AG04449 (cell line): ENCODE measurements around the gene EEF2.
"Not testable (repeated sequence)": the region's sequence is repeated elsewhere in the genome, so short reads cannot be mapped to it uniquely, and the experiment has no call there.

Source experiments
- CTCF ChIA-PET: fragments of 350-600 bp; formaldehyde crosslinking; extraction: SDS; loops from one replicate; lab custom pipeline; 2021; ENCODE audit warnings: antibody characterized with exemption; lab: Yijun Ruan, JAX
- POLR2A ChIA-PET: fragments of 400-600, 350-600 bp; formaldehyde crosslinking; extraction: SDS; loops from one replicate; lab custom pipeline; 2020; ENCODE audit warnings: antibody characterized with exemption, inconsistent platforms; lab: Yijun Ruan, JAX
- DNase-seq: peaks from one replicate; pipeline ENCODE4 v3.0.0-alpha.2; 2010; ENCODE audit warnings: low read depth, low spot score
- H3K4me3 ChIP-seq: 2 replicates; pipeline ENCODE4 v1.5.1; 2011; ENCODE audit warnings: low read depth, mild to moderate bottlenecking, control low read depth, low read length
- CTCF ChIP-seq: IDR thresholded peaks from one replicate; pipeline ENCODE4 v1.5.1; 2011; ENCODE audit warnings: mild to moderate bottlenecking, moderate library complexity, low read length, control low read depth, inconsistent platforms; ENCODE audit not compliant: insufficient read depth; ENCODE audit errors: missing control alignments

EEF2 gene

DNA sequence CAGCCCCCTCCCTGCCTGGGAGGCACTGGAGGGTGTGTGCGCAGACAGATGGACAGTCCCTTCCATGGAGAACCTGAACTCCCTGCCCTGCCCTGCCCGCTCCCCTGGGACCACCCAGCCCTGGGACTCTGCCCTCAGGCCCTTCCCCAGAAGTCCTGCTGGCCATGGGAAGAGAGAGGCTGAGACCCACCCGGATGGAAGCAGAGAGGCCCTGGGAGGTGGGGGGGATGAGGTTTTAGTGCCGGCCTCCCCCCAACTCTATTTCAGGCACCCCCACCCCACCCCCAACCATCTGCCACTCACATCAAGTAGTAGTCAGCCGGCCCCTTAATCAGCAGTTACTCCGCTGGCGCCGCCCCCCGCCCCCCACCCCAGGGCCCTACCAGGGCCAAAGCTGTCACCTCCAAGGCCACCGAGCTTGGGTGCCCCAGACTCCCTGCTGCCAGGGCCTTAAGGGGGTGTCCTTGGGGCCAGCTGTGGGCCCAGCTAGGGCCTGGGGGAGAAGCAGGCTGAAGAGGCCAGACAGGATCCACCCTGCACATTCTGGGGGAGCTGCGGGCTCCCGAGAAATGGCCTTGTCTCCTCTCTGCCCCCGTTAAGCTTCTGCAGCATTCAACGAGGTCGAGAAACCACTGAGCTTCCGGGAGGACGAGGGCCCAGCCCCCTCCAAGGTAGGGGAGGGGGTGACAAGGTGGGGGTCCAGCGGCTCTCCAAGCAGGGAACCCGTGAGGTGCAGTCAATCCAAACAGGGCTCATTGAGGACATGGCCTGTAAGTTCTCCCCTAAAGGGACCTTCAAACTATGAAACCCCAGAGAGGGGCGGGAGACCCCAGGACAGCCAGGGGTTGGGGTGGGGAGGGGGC is 35.0 kb downstream of the EEF2 start:
- ChIA-PET POLR2A (interaction anchor here (0.5 to 1.5 kb wide), 2 partner anchors 12 to 35 kb away, joined by 3 read pairs; partner anchors contain the start of gene EEF2), CTCF (no interaction called here)
- TF ChIP-seq CTCF: no peak
- DNase-seq: no peak
- H3K4me3 ChIP-seq: no peak overlapping the region

- CTCF ChIA-PET: no interaction called here
- no peak overlapping the region for H3K4me3 ChIP-seq
- POLR2A ChIA-PET: no interaction called here
- TF ChIP-seq CTCF: no peak
- no peak for DNase-seq
Observed at GRCh38 chr19:3949294-3949693, 36.0 kb downstream of the EEF2 start.

GRCh38 chr19:3947316-3947933 is 37.8 kb downstream of the EEF2 start:
- CTCF ChIA-PET, DNase-seq, H3K4me3 ChIP-seq: not testable (repeated sequence)
- POLR2A ChIA-PET: interaction anchor here (0.6 kb wide), 1 partner anchor 13 kb away, joined by 3 read pairs; no protein-coding TSS in a partner anchor

DNA sequence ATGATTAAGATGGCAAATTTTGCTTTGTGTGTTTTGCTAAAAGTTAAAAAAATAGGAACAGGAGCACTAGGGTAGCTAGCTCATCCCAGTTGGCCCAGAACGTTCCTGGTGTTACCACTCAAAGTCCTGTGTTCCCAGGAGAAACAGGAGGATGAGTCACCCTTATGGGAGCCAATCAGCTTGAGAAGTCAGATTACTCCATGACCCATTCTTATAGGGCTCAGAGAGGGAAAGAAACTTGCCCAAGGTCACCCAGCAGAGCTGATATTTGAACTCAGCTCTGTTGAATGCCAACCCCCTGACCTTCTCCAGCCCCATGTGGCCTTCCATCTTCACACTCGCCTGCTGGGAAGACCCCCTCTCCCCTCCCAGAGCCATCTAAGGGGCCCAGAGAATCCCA is 39.4 kb downstream of the EEF2 start:
- CTCF ChIA-PET: interaction anchor here (0.9 kb wide), 1 partner anchor 13 kb away, joined by 4 read pairs; the partner anchor contains the start of gene NMRK2
- no peak overlapping the region for H3K4me3 ChIP-seq
- no peak for TF ChIP-seq CTCF
- DNase-seq: no peak
- POLR2A ChIA-PET: interaction anchor here (1.1 kb wide), 1 partner anchor 23 kb away, joined by 5 read pairs; no protein-coding TSS in a partner anchor

DNA sequence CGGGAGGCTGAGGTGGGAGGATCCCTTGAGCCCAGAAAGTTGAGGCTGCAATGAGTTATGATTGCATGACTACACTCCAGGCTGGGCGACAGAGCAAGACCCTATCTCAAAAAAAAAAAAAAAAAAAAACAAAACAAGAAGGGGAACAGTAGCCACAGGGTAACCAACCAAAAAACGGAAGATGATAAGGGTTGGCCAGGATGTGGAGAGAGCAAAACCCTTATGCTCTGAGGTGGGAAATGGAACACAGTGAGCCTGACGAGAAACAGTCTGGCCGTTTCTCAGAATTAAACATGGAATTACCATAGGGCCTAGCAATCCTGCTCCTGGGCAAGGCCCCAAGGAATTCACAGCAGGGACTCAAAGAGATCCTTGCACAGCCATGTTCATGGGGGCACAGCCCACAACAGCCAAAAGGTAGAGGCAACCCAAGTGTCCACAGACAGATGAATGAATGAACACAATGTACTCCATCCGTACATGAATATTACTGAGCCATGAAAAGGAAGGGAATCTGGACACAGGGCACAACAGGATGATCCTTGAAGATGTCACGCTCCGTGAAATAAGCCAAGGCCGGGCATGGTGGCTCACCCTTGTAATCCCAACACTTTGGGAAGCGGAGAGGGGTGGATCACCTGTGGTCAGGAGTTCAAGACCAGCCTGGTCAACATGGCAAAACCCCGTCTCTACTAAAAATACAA is 41.1 kb downstream of the EEF2 start:
- CTCF ChIA-PET: no interaction called here
- H3K4me3 ChIP-seq: no peak overlapping the region
- POLR2A ChIA-PET: no interaction called here
- DNase-seq: no peak
- no peak for TF ChIP-seq CTCF

DNA sequence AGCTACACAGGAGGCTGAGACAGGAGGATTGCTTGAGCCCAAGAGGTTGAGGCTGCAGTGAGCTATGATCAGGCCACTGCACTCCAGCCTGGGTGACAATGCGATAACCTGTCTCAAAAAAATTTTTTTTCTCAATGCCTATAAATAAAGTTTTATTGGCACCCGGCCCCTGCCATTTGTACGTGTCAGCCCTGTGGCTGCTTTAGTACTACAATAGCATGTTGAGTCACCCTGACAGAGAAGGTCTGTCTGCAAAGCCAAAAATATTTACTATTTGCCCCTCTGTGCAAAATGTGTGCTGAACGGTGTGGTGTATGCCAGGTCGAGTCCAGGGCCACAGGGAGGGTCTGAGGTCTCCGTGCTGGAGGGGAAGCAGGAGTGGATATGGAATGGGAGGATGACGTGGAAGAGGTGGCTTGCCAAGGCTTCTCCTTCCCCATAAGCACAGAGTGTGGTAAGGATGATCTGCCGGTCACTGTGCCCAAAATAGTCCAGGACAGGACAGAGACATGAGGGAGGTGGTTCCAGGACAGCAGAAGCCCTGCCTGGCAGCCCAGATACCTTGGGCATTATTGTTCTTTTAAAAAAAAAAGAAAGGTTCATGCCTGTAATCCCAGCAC is 42.4 kb downstream of the EEF2 start:
- no peak overlapping the region for H3K4me3 ChIP-seq
- ChIA-PET POLR2A (no interaction called here), CTCF (no interaction called here)
- DNase-seq: no peak
- TF ChIP-seq CTCF: no peak

DNA sequence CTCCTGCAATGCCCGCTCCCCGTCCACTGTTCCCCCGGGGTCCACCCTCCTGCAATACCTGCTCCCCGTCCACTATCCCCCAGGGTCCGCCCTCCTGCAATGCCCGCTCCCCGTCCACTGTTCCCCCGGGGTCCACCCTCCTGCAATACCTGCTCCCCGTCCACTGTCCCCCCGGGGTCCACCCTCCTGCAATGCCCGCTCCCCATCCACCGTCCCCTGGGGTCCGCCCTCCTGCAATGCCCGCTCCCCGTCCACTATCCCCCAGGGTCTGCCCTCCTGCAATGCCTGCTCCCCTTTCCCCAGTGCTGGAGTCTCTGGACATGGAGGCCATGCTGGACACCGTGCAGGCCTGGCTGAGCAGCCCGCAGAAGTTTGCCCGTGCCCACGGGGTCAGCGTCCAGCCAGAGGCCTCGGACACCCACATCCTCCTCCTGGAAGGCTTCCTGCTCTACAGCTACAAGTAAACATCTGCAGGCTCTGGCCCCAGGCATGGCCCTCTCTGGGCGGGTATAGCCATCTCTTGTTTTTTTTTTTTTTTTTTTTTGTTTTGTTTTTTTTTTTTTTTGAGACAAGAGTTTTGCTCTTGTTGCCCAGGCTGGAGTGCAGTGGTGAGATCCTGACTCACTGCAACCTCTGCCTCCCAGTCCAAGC is 46.8 kb downstream of the EEF2 start:
- H3K4me3 ChIP-seq, POLR2A ChIA-PET, CTCF ChIA-PET, DNase-seq: not testable (repeated sequence)
